Myocyte (in vitro differentiated cells): ENCODE measurements around the gene TADA2A. TPM values are rescaled to one million over a fixed set of nuclear protein-coding genes. Genes with fewer than 3 reads are reported as not detected.
A peak's percentile ranks its signal among the peaks of the same experiment; 100 is the strongest.
"Not testable (repeated sequence)": the region's sequence is repeated elsewhere in the genome, so short reads cannot be mapped to it uniquely, and the experiment has no call there.

Experiments used
- DNase-seq: peaks from one replicate; pipeline ENCODE4 v3.0.0-alpha.2; 2012; ENCODE audit warnings: low read depth
- total RNA-seq: library from RNA; depleted of rRNA; stranded (reverse); fragments of >200 nt; gene quantifications from 2 replicates; pipeline ENCODE4 v1.2.3, GENCODE V29; 2014

The TADA2A gene
- total RNA-seq, 1 donor from 2014 or later: 10.6 TPM

GRCh38 chr17:37399265-37399803 lies 7.4 kb upstream of the TADA2A start:
- DNase-seq: no peak

- no peak for DNase-seq
Observed at GRCh38 chr17:37400505-37400904, 6.2 kb upstream of the TADA2A start.

GRCh38 chr17:37405522-37405921 lies 1.2 kb upstream of the TADA2A start:
- not testable (repeated sequence) for DNase-seq

- peak; percentile 16 for DNase-seq
Observed at GRCh38 chr17:37405955-37406634, 591 bp upstream of the TADA2A start.

- not testable (repeated sequence) for DNase-seq
Observed at GRCh38 chr17:37408145-37408479, 1.4 kb downstream of the TADA2A start.

- DNase-seq: no peak
Observed at GRCh38 chr17:37410357-37410756, 3.7 kb downstream of the TADA2A start.

- DNase-seq: no peak
Observed at GRCh38 chr17:37413875-37414519, 7.3 kb downstream of the TADA2A start.

- no peak for DNase-seq
Observed at GRCh38 chr17:37417852-37418251, 11.2 kb downstream of the TADA2A start.

GRCh38 chr17:37422971-37423625 lies 16.4 kb downstream of the TADA2A start:
- no peak for DNase-seq

- DNase-seq: no peak
Observed at GRCh38 chr17:37425268-37425667, 18.6 kb downstream of the TADA2A start.

GRCh38 chr17:37429039-37429438 lies 22.4 kb downstream of the TADA2A start:
- no peak for DNase-seq

GRCh38 chr17:37429453-37429852 lies 22.8 kb downstream of the TADA2A start:
- DNase-seq: no peak

GRCh38 chr17:37430051-37430627 lies 23.5 kb downstream of the TADA2A start:
- DNase-seq: peak; percentile 25

GRCh38 chr17:37432671-37433070 lies 26.0 kb downstream of the TADA2A start:
- no peak for DNase-seq

- DNase-seq: no peak
Observed at GRCh38 chr17:37438141-37438540, 31.5 kb downstream of the TADA2A start.

GRCh38 chr17:37440424-37440823 lies 33.7 kb downstream of the TADA2A start:
- DNase-seq: no peak

GRCh38 chr17:37441369-37442014 lies 34.8 kb downstream of the TADA2A start:
- DNase-seq: not testable (repeated sequence)

GRCh38 chr17:37446027-37446426 lies 39.3 kb downstream of the TADA2A start:
- no peak for DNase-seq

GRCh38 chr17:37447641-37448040 lies 41.0 kb downstream of the TADA2A start:
- DNase-seq: no peak

GRCh38 chr17:37450112-37450511 lies 43.4 kb downstream of the TADA2A start:
- DNase-seq: no peak

- not testable (repeated sequence) for DNase-seq
Observed at GRCh38 chr17:37457801-37458200, 51.1 kb downstream of the TADA2A start.
